BLaER1 (cell line): ENCODE measurements around the gene MTMR4.

Experiments used
- H3K27ac ChIP-seq: shearing (Covaris generic); formaldehyde crosslinking; 2 replicates; pipeline ENCODE4 v1.8.1; 2022
- H3K27me3 ChIP-seq: shearing (Covaris generic); formaldehyde crosslinking; 2 replicates; pipeline ENCODE4 v1.8.1; 2022
- H3K36me3 ChIP-seq: shearing (Covaris generic); formaldehyde crosslinking; 2 replicates; pipeline ENCODE4 v1.8.1; 2022
- H3K4me1 ChIP-seq: shearing (Covaris generic); formaldehyde crosslinking; 2 replicates; pipeline ENCODE4 v1.8.1; 2022
- H3K4me2 ChIP-seq: shearing (Covaris generic); formaldehyde crosslinking; 2 replicates; pipeline ENCODE4 v1.8.1; 2022
- H3K4me3 ChIP-seq: shearing (Covaris generic); formaldehyde crosslinking; 2 replicates; pipeline ENCODE4 v1.8.1; 2022
- H3K9ac ChIP-seq: shearing (Covaris generic); formaldehyde crosslinking; 2 replicates; pipeline ENCODE4 v1.8.1; 2022
- H3K9me3 ChIP-seq: shearing (Covaris generic); formaldehyde crosslinking; 2 replicates; pipeline ENCODE4 v1.8.1; 2022
- H4K20me1 ChIP-seq: shearing (Covaris generic); formaldehyde crosslinking; 2 replicates; pipeline ENCODE4 v1.8.1; 2022
- Cebpa-rat ChIP-seq: shearing (Covaris generic); IDR thresholded peaks from 2 replicates; pipeline ENCODE4 v1.8.1; 2022

The MTMR4 gene

DNA sequence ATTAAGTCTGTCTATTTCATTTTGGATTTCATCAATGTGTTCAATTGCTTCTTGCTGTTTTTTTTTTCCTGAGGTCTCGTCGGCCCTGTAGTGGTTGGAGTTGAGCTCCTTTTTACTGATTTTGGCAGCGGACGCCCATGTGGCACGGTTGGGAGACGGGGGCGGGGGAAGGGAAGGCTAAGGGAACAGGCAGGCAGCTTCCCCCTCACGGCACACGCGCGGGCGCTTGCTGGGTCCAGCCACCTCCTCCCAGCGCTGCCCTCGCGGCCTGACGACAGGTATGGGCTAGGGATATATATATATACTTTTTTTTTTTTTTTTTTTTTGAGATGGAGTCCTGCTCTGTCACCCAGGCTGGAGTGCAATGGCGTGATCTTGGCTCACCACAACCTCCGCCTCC lies 37.6 kb downstream of the MTMR4 start:
- no peaks in the 10 kb centered on the region for H3K36me3 ChIP-seq
- H3K4me2 ChIP-seq = no peak overlapping the region
- H4K20me1 ChIP-seq = no peaks in the 10 kb centered on the region
- no peak overlapping the region for H3K9ac ChIP-seq
- no peaks in the 10 kb centered on the region for H3K4me1 ChIP-seq
- H3K4me3 ChIP-seq = no peak overlapping the region
- no peaks in the 10 kb centered on the region for H3K9me3 ChIP-seq
- no peak for TF ChIP-seq Cebpa-rat
- H3K27ac ChIP-seq = no peak overlapping the region
- H3K27me3 ChIP-seq = no peaks in the 10 kb centered on the region

DNA sequence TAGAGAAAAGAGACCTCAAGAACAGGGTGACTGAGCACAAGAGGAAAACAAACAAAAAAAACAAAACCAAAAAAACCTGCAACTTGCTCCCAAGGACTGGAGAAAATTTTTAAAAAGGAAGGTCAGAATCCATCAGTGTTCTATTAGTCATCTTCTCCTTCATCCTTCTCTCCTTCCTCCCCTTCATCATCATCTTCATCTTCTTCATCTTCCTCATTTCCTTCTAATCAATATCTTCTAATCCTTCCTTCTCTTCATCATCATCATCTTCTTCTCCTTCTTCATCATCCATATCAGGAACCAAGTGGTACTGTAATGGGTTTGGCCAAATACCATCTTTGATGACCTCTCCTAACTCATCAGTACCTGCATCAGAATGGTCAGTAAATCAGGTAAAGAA lies 38.5 kb downstream of the MTMR4 start:
- no peak for TF ChIP-seq Cebpa-rat

DNA sequence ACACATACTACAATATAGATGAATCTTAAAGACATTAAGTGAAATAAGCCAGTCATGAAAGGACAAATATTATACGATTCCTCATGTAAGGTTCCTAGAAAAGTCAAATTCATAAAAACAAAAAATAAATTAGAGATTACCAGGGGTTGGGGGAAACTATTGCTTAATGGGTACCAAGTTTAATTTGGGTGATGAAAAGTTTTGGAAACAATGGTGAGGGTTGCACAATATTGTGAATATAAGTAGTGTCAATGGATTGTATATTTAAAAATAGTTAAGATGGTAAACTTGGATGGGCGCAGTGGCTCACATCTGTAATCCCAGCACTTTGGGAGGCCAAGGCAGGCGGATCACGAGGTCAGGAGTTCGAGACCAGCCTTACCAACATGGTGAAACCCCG lies 44.1 kb downstream of the MTMR4 start:
- Histone ChIP-seq H3K27me3 (no peaks in the 10 kb centered on the region), H3K4me3 (no peak overlapping the region), H3K9ac (no peak overlapping the region), H3K9me3 (no peaks in the 10 kb centered on the region), H3K27ac (no peak overlapping the region), H3K4me1 (no peaks in the 10 kb centered on the region), H3K36me3 (no peaks in the 10 kb centered on the region), H4K20me1 (no peaks in the 10 kb centered on the region), H3K4me2 (no peak overlapping the region)
- no peak for TF ChIP-seq Cebpa-rat

More for the DNA sequence above, 38.5 kb downstream of the MTMR4 start:
- Histone ChIP-seq H3K9ac (no peak overlapping the region), H3K27me3 (no peaks in the 10 kb centered on the region), H3K4me1 (no peaks in the 10 kb centered on the region), H3K36me3 (no peaks in the 10 kb centered on the region), H3K4me3 (no peak overlapping the region), H3K9me3 (no peaks in the 10 kb centered on the region), H3K4me2 (no peak overlapping the region), H4K20me1 (no peaks in the 10 kb centered on the region), H3K27ac (no peak overlapping the region)

DNA sequence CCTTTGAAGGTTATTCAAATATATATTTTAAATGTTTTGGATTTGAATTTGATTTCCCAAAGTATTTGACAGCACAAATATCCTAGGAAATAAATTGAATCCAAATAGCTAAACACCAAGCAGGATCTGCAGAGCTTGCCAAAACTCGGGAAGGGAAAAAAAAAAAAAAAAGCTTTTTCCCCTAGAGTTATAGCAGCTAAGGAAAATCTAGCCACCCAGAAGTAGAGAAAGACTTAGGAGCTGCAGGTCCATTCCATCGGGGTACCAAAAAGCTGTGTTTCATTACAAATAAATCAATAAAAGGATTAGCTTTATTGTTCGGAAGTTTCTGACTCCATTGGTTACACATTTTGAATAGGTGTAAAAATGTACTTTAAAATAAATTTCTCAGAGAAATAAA lies 45.5 kb downstream of the MTMR4 start:
- Histone ChIP-seq H3K9ac (no peak overlapping the region), H3K9me3 (no peaks in the 10 kb centered on the region), H3K36me3 (no peaks in the 10 kb centered on the region), H3K4me1 (no peaks in the 10 kb centered on the region), H3K27ac (no peak overlapping the region), H3K4me3 (no peak overlapping the region), H3K4me2 (no peak overlapping the region), H3K27me3 (no peaks in the 10 kb centered on the region), H4K20me1 (no peaks in the 10 kb centered on the region)
- no peak for TF ChIP-seq Cebpa-rat

DNA sequence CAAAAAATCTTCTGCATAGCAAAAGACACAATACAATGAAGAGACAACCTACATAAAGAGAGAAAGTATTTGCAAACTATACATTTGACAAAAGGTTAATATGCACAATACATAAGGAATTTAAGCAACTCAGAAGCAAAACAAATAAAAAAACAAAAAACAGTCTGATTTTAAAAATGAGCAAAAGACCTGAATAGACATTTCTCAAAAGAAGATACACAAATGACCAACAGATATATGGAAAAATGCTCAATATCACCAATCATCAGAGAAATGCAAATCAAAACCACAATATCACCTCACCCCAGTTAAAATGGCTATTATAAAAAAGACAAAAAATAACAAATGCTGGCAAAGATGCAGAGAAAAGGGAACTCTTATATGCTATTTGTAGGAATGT lies 58.9 kb downstream of the MTMR4 start:
- no peaks in the 10 kb centered on the region for H3K4me1 ChIP-seq
- no peak overlapping the region for H3K9ac ChIP-seq
- H3K27ac ChIP-seq = no peak overlapping the region
- no peak overlapping the region for H3K4me3 ChIP-seq
- TF ChIP-seq Cebpa-rat = no peak
- H3K9me3 ChIP-seq = no peaks in the 10 kb centered on the region
- 0 out of 2 replicates have a peak, but pooled peaks cover 3% of the 10 kb centered on the region for H3K36me3 ChIP-seq
- H4K20me1 ChIP-seq = no peaks in the 10 kb centered on the region
- no peak overlapping the region for H3K4me2 ChIP-seq
- H3K27me3 ChIP-seq = no peaks in the 10 kb centered on the region

DNA sequence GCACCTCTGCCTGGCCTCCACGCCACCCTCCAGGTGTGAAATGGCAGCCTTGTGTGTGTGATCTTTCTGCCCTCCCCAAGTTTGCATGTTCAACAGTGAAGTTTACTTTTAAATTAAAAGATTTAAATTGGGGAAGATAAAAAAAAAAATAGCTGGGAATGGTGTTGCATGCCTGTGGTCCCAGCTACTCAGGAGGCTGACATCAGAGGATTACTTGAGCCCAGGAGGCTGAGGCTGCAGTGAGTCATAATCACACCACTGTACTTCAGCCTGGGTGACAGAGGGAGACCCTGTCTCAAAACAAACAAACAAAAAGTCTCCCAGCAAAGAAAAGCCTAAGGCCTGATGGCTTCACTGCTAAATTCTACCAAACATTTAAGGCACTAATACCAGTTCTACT lies 61.7 kb downstream of the MTMR4 start:
- 0 out of 2 replicates have a peak, but pooled peaks cover 3% of the 10 kb centered on the region for H3K36me3 ChIP-seq
- no peaks in the 10 kb centered on the region for H4K20me1 ChIP-seq
- TF ChIP-seq Cebpa-rat = no peak
- H3K27me3 ChIP-seq = no peaks in the 10 kb centered on the region
- H3K27ac ChIP-seq = no peak overlapping the region
- no peaks in the 10 kb centered on the region for H3K9me3 ChIP-seq
- H3K4me1 ChIP-seq = no peaks in the 10 kb centered on the region
- H3K4me2 ChIP-seq = no peak overlapping the region
- H3K4me3 ChIP-seq = no peak overlapping the region
- no peak overlapping the region for H3K9ac ChIP-seq

DNA sequence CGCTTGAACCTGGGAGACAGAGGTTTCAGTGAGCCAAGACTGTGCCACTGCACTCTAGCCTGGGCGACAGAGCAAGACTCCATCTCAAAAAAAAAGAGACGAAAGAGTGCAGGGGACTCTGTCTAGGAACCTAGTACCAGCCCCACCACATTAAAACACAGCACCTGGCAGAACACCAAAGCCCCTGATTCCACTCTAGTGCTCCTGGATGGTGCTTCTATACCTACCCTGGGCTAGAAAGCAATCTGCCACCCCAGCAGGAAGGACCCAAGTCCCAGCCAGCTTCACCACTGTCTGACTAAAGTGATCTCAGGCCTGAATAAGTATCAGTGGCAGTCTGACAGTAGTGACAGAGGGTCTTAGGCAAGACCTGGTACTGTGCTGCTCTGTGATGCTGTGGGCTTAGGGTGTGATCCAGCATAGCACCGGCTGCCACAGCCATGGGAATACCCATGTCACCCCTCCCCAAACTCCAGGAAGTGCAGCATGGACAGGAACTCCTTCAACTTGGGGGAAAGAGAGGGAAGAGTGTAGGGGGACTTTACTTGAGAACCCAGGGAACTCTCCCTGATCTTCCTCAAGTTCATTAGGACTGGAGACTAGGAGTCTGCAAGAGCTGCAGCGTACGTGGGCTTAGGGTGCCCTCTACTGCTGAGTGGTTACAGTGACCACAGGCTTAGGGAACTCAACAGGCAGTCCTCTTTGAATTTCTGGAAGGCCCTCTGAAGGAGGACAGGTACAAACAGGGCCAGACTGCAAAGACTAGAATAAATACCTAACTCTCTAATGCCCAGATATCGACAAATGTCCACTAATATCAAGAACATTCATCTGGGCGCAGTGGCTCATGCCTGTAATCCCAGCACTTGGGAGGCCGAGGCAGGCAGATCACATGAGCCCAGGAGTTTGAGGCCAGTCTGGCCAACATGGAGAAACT lies 67.1 kb downstream of the MTMR4 start:
- Histone ChIP-seq H4K20me1 (no peaks in the 10 kb centered on the region), H3K4me2 (no peak overlapping the region), H3K9me3 (peaks cover 5% of the 10 kb centered on the region; the same call in 1 of the 2 replicates), H3K4me3 (no peak overlapping the region), H3K27me3 (no peaks in the 10 kb centered on the region), H3K9ac (no peak overlapping the region), H3K4me1 (no peaks in the 10 kb centered on the region), H3K27ac (no peak overlapping the region; the same call in 1 of the 2 replicates), H3K36me3 (no peaks in the 10 kb centered on the region)
- no peak for TF ChIP-seq Cebpa-rat

DNA sequence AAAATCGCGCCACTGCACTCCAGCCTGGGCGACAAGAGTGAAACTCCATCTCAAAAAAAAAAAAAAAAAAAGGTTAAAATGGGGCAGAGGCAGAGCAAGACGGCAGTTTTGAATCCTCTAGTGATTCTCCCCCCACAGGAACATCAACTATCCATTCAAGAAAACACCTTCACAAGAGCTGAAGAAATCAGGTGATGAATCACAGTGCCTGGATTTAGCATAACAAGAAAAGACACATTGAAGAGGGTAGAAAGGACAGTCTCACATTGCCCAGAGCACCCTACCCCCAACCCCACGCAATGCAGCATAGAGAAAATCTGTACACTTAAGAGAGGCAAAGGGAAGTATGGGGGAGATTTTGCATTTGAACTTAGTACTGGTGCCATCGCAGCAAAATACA lies 68.4 kb downstream of the MTMR4 start:
- Histone ChIP-seq H3K36me3 (no peaks in the 10 kb centered on the region), H3K4me3 (no peak overlapping the region), H3K27me3 (no peaks in the 10 kb centered on the region), H3K4me2 (no peak overlapping the region), H3K9me3 (peaks cover 5% of the 10 kb centered on the region; the same call in 1 of the 2 replicates), H3K4me1 (no peaks in the 10 kb centered on the region), H3K27ac (no peak overlapping the region), H4K20me1 (no peaks in the 10 kb centered on the region), H3K9ac (no peak overlapping the region)
- TF ChIP-seq Cebpa-rat = no peak
